ENCODE results near the gene PCBP3. TPM values are rescaled to one million over a fixed set of nuclear protein-coding genes. Genes with fewer than 3 reads are reported as not detected.

The PCBP3 gene
- total RNA-seq, 4 donors from 2014 or later = 0.99 to 7.0 (median 2.5) TPM; not detected in 1

DNA sequence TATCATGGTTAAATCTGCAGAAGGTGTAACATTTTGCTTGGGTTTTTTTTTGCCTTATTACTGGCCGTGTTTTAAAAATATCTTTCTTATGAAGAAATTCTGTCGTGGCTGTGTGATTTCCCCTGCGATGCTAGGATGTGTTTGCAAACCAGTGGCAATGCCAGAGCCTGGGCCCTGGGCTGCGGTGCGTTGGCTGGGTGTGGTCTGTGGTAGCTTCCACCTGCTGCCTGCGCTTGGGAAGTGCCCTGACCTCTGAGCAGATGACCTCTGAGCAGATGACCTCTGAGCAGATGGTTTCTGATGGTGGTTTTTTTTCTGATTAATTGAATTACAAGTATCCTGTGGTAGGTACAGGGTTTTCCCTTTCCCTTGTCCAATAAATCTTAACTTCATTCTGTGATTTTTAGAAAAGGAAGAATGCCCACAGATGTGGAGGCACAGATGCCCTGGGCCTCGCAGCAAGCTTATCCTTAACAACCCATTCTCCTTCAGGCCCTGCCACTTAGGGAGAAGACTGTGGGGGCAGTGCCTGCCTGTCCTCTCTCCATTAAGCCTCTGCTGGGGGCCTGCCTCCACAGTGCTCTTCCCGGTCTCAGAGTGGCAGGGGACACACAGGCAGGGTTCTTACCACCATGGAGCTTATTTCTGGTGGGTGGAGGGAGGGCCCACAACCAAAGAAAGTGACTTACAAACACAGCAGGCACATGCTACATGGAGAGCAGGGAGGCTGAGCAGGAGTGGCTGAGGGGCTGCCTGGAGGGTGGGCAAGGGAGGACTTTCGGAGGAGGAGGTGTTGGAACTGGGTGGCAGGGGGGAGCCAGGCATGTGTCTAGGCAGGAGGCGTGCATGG, 81.7 kb downstream of the PCBP3 start:
- DNase-seq (ENCODE audit: low spot score in 2 of 2) = no peak
- 87 to 92% methylated on average over 10 of the region's 10 CpGs for WGBS, 2 donors
- intact Hi-C loops (cut with DNase I; ENCODE audit: low total_unique reads) = no loop called here

DNA sequence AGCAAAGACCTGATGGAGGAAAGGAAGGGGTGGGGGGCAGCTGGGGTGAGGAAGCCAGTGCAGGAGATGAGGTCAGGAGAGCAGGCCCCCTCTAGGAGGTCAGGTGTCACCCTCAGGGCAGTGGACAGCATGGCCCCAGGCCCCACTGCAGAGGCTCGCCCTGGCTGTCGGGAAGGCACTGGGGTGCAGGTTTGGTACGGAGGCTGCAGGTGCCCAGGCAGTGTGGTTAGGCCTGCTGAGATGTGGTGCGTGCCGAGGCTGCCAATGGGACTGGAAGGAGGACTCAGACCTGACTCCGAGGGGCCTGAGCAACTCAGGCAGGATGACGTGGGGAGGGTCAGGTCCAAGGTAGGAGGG, 82.3 kb downstream of the PCBP3 start:
- intact Hi-C loops (cut with DNase I; ENCODE audit: low total_unique reads) = no loop called here
- DNase-seq (ENCODE audit: low spot score in 2 of 2) = no peak
- no peak overlapping the region for H3K4me3 ChIP-seq (ENCODE audit: low read depth, poor library complexity, severe bottlenecking)
- TF ChIP-seq, protein P1, sequence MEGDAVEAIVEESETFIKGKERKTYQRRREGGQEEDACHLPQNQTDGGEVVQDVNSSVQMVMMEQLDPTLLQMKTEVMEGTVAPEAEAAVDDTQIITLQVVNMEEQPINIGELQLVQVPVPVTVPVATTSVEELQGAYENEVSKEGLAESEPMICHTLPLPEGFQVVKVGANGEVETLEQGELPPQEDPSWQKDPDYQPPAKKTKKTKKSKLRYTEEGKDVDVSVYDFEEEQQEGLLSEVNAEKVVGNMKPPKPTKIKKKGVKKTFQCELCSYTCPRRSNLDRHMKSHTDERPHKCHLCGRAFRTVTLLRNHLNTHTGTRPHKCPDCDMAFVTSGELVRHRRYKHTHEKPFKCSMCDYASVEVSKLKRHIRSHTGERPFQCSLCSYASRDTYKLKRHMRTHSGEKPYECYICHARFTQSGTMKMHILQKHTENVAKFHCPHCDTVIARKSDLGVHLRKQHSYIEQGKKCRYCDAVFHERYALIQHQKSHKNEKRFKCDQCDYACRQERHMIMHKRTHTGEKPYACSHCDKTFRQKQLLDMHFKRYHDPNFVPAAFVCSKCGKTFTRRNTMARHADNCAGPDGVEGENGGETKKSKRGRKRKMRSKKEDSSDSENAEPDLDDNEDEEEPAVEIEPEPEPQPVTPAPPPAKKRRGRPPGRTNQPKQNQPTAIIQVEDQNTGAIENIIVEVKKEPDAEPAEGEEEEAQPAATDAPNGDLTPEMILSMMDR (IDR thresholded peaks at IDR 0.05) = no peak
- TF ChIP-seq POLR2A (IDR thresholded peaks at IDR 0.05) = no peak
- 85 to 93% methylated on average over 6 to 7 of the region's 7 CpGs for WGBS, 2 donors

More for the DNA sequence above, 81.7 kb downstream of the PCBP3 start:
- no peak overlapping the region for H3K4me3 ChIP-seq (ENCODE audit: low read depth, poor library complexity, severe bottlenecking)
- TF ChIP-seq POLR2A (IDR thresholded peaks at IDR 0.05) = no peak
- TF ChIP-seq, protein P1 (IDR thresholded peaks at IDR 0.05) = no peak

DNA sequence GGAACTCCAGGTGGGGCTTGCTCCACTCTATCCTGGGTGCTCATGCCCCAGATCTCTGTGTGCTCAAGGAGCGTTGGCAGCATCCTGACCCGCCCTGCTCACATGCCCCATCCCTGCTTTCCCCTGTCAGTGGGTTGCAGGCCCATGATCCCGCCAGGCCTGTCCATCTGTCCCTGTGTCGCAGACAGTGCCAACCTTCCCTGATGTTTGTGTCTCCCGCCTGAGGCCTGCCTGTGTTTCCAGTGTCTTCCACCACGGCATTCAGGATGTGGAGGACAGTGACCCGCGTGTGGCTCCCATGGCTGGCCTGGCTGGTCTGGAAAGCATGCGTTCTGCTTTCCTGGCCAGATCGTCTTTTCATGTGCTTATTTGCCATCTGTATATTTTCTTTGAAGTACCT, 82.9 kb downstream of the PCBP3 start:
- intact Hi-C loops (cut with DNase I; ENCODE audit: low total_unique reads) = no loop called here
- 90 to 94% methylated on average over 10 of the region's 10 CpGs for WGBS, 2 donors
- no peak overlapping the region for H3K4me3 ChIP-seq (ENCODE audit: low read depth, poor library complexity, severe bottlenecking)
- DNase-seq (ENCODE audit: low spot score in 2 of 2) = no peak
- no peak for TF ChIP-seq POLR2A (IDR thresholded peaks at IDR 0.05)
- TF ChIP-seq, protein P1 (IDR thresholded peaks at IDR 0.05) = no peak

DNA sequence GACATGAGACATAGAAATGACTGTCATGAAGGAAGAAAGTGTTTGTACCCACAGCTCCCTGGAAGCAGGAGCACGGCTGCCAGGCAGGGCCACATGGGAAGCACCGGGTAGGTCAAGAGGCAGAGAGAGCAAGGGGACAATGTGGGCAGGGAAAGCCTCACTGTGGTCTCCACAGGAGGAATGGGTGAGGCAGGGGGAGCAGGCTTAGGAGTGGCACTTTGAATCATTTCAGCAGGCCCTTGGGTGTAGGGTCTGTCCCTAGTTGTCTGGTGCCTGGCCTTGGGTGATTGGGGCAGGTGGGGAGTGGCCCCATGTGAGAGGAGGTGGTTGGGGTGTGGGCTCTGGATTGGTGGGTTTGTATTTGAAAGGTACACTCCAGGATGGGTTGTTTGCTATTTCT, 83.9 kb downstream of the PCBP3 start:
- WGBS, 2 donors = 75 to 83% methylated on average over 2 of the region's 2 CpGs
- TF ChIP-seq, protein P1 (IDR thresholded peaks at IDR 0.05) = no peak
- no peak for TF ChIP-seq POLR2A (IDR thresholded peaks at IDR 0.05)
- H3K4me3 ChIP-seq (ENCODE audit: low read depth, poor library complexity, severe bottlenecking) = no peak overlapping the region
- DNase-seq (ENCODE audit: low spot score in 2 of 2) = no peak
- intact Hi-C loops (cut with DNase I; ENCODE audit: low total_unique reads) = no loop called here

DNA sequence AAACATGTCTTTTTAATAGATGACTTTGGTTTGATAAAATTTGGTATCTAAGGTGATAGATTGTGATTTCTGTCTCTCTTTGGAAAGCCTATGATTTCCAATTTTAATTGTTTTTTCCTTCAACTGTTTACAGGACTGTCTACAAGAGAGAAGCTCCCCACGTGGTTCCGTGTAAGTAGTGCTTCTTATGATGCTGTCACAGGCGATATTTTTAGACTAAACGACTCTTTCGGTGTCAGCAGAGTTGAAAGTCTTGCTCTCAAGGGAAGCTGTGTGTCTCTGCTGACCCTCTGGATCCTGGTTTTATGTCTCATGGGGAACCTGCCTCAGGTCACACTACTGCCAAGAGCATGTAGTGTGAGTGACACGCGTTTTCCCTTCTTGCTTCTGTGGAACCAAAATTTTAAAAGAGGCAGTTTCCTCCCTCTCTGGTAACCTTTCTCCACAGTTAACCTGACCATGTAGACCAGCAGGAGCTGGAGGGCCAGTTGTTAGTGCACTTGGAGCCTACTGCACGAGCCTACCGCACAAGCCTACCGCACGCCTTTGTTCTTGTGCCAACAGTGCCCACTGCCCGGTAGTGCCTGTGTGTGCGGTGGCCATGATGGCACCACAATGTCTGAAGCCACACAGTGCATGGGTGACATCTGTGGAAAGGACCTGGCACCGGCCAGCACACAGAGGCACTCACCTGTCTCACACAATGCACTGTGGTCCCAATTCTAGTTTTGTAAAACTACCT, 91.9 kb downstream of the PCBP3 start:
- TF ChIP-seq, protein P1 (IDR thresholded peaks at IDR 0.05) = no peak
- TF ChIP-seq POLR2A (IDR thresholded peaks at IDR 0.05) = no peak
- no peak overlapping the region for H3K4me3 ChIP-seq (ENCODE audit: low read depth, poor library complexity, severe bottlenecking)
- no peak for DNase-seq (ENCODE audit: low spot score in 2 of 2)
- intact Hi-C loops (cut with DNase I; ENCODE audit: low total_unique reads) = no loop called here
- WGBS, 2 donors = 85 to 90% methylated on average over 14 of the region's 14 CpGs

Measured in lower leg skin (tissue), 4 donors.